Suprapubic skin (tissue), 4 donors: ENCODE data around the gene DUSP3. TPM values are rescaled to one million over a fixed set of nuclear protein-coding genes. Genes with fewer than 3 reads are reported as not detected.

Experiments
- DNase-seq, 2 donors: peaks; one replicate each; pipeline ENCODE4 v3.0.0-alpha.2; 2019; ENCODE audit warnings: low spot score in 2 of 2
- H3K27ac ChIP-seq: fragments of 200-600 bp; sonication (generic); one replicate; pipeline ENCODE4 v1.5.1; 2019
- H3K27me3 ChIP-seq: fragments of 200-600 bp; sonication (generic); one replicate; pipeline ENCODE4 v1.5.1; 2019
- H3K36me3 ChIP-seq: fragments of 200-600 bp; sonication (generic); one replicate; pipeline ENCODE4 v1.5.1; 2019
- H3K4me1 ChIP-seq: fragments of 200-600 bp; sonication (generic); one replicate; pipeline ENCODE4 v1.5.1; 2019
- H3K4me3 ChIP-seq: fragments of 200-600 bp; sonication (generic); one replicate; pipeline ENCODE4 v1.5.1; 2019; ENCODE audit warnings: mild to moderate bottlenecking
- H3K9me3 ChIP-seq: fragments of 200-600 bp; sonication (generic); one replicate; pipeline ENCODE4 v1.5.1; 2019
- CTCF ChIP-seq, 2 donors: fragments of 200-600 bp in 1 of 2; fragments of 450-650 bp in 1 of 2; sonication (generic) in 1 of 2; IDR thresholded peaks; one replicate each; pipeline ENCODE4 v1.5.1; 2016 to 2019; ENCODE audit warnings: antibody characterized with exemption in 2 of 2, mild to moderate bottlenecking in 1 of 2, moderate library complexity in 1 of 2
- EP300 ChIP-seq: sonication (generic); formaldehyde crosslinking; IDR thresholded peaks from one replicate; pipeline ENCODE4 v1.6.1; 2017; ENCODE audit warnings: antibody characterized with exemption
- POLR2A ChIP-seq, 2 donors: fragments of 450-650 bp; IDR thresholded peaks; one replicate each; pipeline ENCODE4 v1.6.1; 2017; ENCODE audit warnings: antibody characterized with exemption in 2 of 2, mild to moderate bottlenecking in 2 of 2, moderate library complexity in 2 of 2
- POLR2AphosphoS5 ChIP-seq, 3 donors: sonication (generic); formaldehyde crosslinking; IDR thresholded peaks; one replicate each; pipeline ENCODE4 v1.6.1; 2017; ENCODE audit warnings: antibody characterized with exemption in 3 of 3
- WGBS: methylation state at CpG from one replicate; pipeline ENCODE4 v1.1.5; 2018; 5-methylcytosine and 5-hydroxymethylcytosine counted together
- total RNA-seq, 4 donors: library from RNA; depleted of rRNA; stranded (reverse); fragments of >200 nt; gene quantifications; one replicate each; pipeline ENCODE4 v1.1.0, GENCODE V29; 2016

The DUSP3 gene
- total RNA-seq, 4 donors from 2014 or later = 34.8 to 48.5 (median 42.7) TPM

GRCh38 chr17:43789482-43789881 is 10.7 kb upstream of the DUSP3 start:
- H3K4me3 ChIP-seq = no peak overlapping the region
- H3K27ac ChIP-seq = no peak overlapping the region
- no peaks in the 10 kb centered on the region for H3K9me3 ChIP-seq
- H3K27me3 ChIP-seq = no peaks in the 10 kb centered on the region
- H3K4me1 ChIP-seq = peaks cover 14% of the 10 kb centered on the region
- no peak for DNase-seq
- no peaks in the 10 kb centered on the region for H3K36me3 ChIP-seq
- WGBS = 82% methylated on average over 1 of the region's 1 CpG
- TF ChIP-seq EP300 = no peak
- TF ChIP-seq POLR2A (IDR thresholded peaks at IDR 0.05) = no peak
- no peak for TF ChIP-seq POLR2AphosphoS5 (IDR thresholded peaks at IDR 0.05)
- no peak for TF ChIP-seq CTCF (IDR thresholded peaks at IDR 0.05)

- TF ChIP-seq CTCF (IDR thresholded peaks at IDR 0.05) = no peak
- no peak for TF ChIP-seq POLR2AphosphoS5 (IDR thresholded peaks at IDR 0.05)
- no peak for TF ChIP-seq EP300
- TF ChIP-seq POLR2A (IDR thresholded peaks at IDR 0.05) = no peak
- 84% methylated on average over 5 of the region's 5 CpGs for WGBS
- H3K4me1 ChIP-seq = peaks cover 14% of the 10 kb centered on the region
- no peak overlapping the region for H3K4me3 ChIP-seq
- no peaks in the 10 kb centered on the region for H3K27me3 ChIP-seq
- H3K36me3 ChIP-seq = no peaks in the 10 kb centered on the region
- no peaks in the 10 kb centered on the region for H3K9me3 ChIP-seq
- H3K27ac ChIP-seq = no peak overlapping the region
- no peak for DNase-seq
Measured at GRCh38 chr17:43788540-43788939, 9.8 kb upstream of the DUSP3 start.

- 48% methylated on average over 2 of the region's 2 CpGs for WGBS
- H3K9me3 ChIP-seq = no peaks in the 10 kb centered on the region
- peaks cover 14% of the 10 kb centered on the region for H3K4me1 ChIP-seq
- no peak overlapping the region for H3K4me3 ChIP-seq
- no peak for DNase-seq
- H3K27me3 ChIP-seq = no peaks in the 10 kb centered on the region
- H3K36me3 ChIP-seq = no peaks in the 10 kb centered on the region
- H3K27ac ChIP-seq = no peak overlapping the region
- TF ChIP-seq EP300 (no peak), CTCF (IDR thresholded peaks at IDR 0.05) (no peak), POLR2A (IDR thresholded peaks at IDR 0.05) (no peak), POLR2AphosphoS5 (IDR thresholded peaks at IDR 0.05) (no peak)
Measured at GRCh38 chr17:43787728-43788127, 9.0 kb upstream of the DUSP3 start.

- H3K27ac ChIP-seq = no peak overlapping the region
- WGBS = 51% methylated on average over 5 of the region's 5 CpGs
- H3K36me3 ChIP-seq = no peaks in the 10 kb centered on the region
- TF ChIP-seq POLR2AphosphoS5 (IDR thresholded peaks at IDR 0.05) (no peak), CTCF (IDR thresholded peaks at IDR 0.05) (no peak), EP300 (no peak), POLR2A (IDR thresholded peaks at IDR 0.05) (no peak)
- no peaks in the 10 kb centered on the region for H3K27me3 ChIP-seq
- no peak for DNase-seq
- H3K9me3 ChIP-seq = no peaks in the 10 kb centered on the region
- H3K4me1 ChIP-seq = peaks cover 5% of the 10 kb centered on the region
- no peak overlapping the region for H3K4me3 ChIP-seq
Measured at GRCh38 chr17:43784628-43785101, 5.9 kb upstream of the DUSP3 start.

GRCh38 chr17:43784068-43784467 is 5.3 kb upstream of the DUSP3 start:
- H3K4me1 ChIP-seq = peaks cover 11% of the 10 kb centered on the region
- DNase-seq = no peak
- no peaks in the 10 kb centered on the region for H3K36me3 ChIP-seq
- no peaks in the 10 kb centered on the region for H3K27me3 ChIP-seq
- no peak overlapping the region for H3K27ac ChIP-seq
- TF ChIP-seq EP300 (no peak), POLR2A (IDR thresholded peaks at IDR 0.05) (no peak), CTCF (IDR thresholded peaks at IDR 0.05) (no peak), POLR2AphosphoS5 (IDR thresholded peaks at IDR 0.05) (no peak)
- WGBS = 82% methylated on average over 2 of the region's 2 CpGs
- no peaks in the 10 kb centered on the region for H3K9me3 ChIP-seq
- no peak overlapping the region for H3K4me3 ChIP-seq
